Measurements from ENCODE around the gene LELP1.
"Not testable (repeated sequence)": the region's sequence is repeated elsewhere in the genome, so short reads cannot be mapped to it uniquely, and the experiment has no call there.

LELP1 gene

GRCh38 chr1:153203130-153203529, at the start of gene LELP1:
LELP1 (plus strand) TSS chr1:153203430; CDS start chr1:153204708, 1,278 bp downstream.
- DNase-seq, result no peak

- DNase-seq, result no peak
Measured at GRCh38 chr1:153155541-153155940, 47.7 kb upstream of the LELP1 start.

DNA sequence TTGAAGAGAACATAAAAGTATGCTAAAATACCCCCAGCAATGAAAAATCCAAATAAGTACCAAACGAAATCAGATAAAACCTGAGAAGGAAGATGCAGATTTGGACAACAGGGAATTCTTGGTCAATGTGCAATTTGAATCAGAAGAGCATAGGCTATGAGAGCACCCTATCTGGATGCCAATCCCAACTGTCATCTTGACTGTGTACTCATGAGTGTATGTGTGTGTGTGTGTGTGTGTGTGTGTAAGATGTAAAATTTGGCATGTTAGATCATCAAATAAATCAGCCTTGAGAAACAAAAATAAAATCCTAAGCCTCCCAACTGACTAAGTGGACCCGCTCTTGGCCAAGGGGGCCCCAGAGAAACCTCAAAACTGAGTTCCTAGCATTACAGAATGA, 34.5 kb upstream of the LELP1 start:
- no peak for DNase-seq

DNA sequence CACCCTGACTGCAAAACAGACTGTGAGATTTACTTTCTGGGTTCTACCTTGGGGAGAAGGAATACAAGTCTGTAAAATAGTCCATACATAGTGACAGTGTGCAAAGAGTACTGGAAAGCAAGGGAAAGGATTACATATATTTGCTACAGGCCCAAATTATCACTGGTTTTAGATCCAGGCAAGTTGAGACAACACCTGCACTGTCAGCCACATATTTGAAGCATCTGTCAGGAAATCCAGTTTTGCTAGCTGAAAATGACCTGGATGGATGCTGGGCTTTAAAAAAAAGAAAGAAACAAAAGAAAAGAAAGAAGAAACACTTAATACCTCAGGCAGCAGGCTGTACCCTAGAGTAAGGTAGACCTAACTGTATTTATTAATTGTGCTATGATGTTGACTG, 28.6 kb upstream of the LELP1 start:
- DNase-seq, result no peak

GRCh38 chr1:153178922-153179321, 24.3 kb upstream of the LELP1 start:
- DNase-seq, result no peak

GRCh38 chr1:153180556-153180955, 22.7 kb upstream of the LELP1 start:
- DNase-seq, result no peak

DNA sequence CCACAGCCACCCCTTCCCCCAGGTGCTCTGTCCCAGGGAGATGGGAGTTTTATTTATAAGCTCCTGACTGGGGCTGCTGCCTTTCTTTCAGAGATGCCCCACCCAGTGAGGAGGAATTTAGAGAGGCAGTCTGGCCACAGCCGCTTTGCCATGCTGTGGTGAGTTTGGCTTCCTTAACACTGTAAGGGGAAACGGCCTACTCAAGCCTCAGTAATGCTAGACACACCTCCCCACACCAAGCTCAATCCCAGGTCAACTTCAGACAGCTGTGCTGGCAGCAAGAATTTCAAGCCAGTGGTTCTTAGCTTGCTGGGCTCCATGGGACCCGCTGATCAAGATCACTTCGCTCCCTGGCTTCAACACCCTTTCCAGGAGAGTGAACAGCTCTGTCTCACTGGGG, 14.9 kb upstream of the LELP1 start:
- not testable (repeated sequence) for DNase-seq

- no peak for DNase-seq
Measured at GRCh38 chr1:153190373-153190772, 12.9 kb upstream of the LELP1 start.

GRCh38 chr1:153192697-153193096, 10.5 kb upstream of the LELP1 start:
- DNase-seq, result no peak

GRCh38 chr1:153194331-153195050, 8.7 kb upstream of the LELP1 start:
- no peak for DNase-seq

DNA sequence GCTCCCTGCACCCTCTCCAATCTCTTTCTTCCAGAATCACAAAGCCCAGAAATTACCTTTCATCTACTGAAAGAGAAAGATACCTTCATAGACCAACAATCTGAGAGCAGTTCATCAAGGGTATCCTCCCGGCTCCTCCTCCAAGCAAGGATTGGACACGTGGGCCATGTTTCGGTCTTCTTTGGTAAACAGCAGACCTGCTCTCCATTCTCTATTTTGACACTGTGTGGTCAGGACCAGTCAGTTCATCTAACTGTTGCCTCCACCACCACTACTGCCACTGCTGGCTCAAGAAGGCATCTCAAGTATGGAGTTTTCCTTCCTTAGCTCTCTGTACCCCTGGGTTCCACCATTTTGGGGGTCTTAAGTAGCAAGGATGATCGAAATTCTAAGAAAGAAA, 8.0 kb upstream of the LELP1 start:
- no peak for DNase-seq

DNA sequence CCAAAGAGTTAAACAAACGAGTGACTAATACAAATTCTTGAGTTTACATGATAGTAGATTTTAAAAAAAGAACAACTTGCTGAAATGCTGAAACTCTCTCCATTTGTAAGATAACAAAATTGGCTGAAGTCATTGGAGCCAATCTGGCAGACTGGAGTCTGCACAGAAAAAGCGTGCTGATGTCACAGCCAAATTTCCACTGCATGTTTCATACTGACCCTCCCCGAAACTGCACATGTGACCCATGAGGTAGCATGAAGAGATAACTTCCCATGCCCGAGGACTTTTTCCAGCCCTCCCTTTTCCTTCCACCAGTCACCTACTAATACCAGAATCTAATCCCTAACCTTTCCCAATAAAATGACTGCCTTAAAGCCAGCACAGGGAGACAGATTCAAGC, 1.2 kb upstream of the LELP1 start:
- no peak for DNase-seq

DNA sequence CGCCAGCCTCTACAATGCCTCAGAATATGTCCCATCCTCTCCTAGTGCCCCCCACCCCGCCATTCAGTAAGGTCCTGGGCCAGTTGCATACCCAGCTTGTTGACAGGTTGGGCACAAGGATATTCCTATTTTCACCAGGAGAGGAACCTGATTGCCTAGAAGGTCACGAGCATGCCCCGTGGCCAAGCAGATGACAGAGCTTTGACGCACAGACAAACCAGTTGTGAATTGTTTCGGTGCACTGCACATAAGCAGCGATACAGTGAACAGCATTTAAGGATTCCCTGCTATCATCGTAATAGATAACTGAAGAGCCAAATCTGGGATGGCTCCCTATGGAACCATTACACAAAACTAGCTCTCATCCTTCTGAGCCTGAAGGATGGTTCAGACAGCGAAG, 3.4 kb downstream of the LELP1 start:
- no peak for DNase-seq

DNA sequence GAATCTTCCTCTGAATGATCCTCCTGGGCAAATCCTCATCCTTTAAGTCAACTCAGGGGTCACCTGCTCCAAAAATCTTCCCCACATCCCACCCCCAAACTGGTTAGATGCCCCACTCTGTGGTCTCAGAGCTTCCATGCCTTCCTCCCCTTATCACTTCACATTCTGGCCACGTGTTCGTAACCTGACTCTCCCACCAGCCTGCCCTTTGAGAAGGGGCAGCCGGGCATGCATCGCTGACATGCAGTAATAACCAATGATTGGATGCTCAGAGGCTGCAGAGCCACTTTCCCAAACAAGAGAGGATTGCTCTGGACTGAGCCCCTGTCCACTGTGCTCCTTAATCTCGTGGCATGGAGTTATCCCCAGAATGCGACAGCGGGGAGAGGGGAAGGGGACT, 7.0 kb downstream of the LELP1 start:
- no peak for DNase-seq

DNA sequence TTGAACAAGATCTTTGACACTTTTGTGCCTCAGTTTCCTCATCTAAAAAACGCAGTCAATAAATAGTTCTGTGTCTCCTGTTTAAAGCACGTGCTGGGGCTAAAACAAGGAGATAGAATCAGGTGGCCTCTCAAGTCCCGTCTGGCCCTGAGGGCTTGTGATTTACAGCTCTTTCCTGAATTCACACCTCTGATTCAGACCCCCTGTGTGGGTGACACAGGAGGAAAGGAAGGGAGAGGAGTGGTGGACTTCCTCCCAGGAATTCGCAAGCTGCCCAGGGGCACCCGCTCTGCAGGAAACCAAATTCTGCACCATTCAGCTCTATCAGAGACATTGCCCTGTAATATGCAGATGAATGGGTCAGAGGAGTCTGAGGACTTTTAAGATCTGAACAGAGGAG, 9.0 kb downstream of the LELP1 start:
- DNase-seq, result no peak

DNA sequence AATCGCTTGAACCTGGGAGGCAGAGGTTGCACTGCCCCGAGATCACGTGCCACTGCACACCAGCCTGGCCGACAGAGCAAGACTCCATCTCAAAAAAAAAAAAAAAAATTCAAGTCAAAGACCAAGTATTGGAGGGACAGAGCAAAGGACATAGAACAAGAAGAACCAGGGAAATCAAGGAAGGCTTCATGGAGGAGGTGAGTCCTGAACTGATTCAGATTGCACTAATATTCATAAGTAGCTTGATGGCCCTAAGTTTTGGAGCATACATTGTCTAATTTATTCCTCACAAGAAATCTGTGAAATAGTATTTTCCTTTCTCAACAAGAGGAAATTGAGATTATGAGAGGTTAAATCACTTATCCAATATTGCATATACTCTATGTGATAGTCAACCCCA, 10.3 kb downstream of the LELP1 start:
- no peak for DNase-seq

DNA sequence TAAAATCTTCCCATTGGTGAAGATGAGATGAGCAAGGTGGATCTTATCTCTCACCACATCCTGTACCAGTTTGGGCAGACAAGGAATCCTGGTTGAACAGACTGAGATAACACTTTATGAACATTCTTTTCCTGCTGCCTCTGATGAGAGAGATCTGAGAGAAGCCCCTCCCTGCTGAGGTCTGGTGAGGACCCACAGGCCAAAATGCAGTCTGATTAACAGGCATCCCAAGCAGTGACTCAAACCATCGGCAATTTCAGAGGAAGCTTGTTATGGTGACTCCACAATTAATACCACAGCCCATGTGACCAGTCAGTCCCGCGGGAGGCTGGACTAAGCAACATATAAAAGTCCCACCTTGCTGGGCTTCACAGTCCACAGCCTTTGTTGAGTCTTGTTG, 14.0 kb downstream of the LELP1 start, which contains the start of gene PRR9:
Gene PRR9, plus strand, starts transcription at position 373 of the 400 bp plus-strand sequence. CDS start 561 bp downstream, outside the sequence.
- DNase-seq, result no peak

DNA sequence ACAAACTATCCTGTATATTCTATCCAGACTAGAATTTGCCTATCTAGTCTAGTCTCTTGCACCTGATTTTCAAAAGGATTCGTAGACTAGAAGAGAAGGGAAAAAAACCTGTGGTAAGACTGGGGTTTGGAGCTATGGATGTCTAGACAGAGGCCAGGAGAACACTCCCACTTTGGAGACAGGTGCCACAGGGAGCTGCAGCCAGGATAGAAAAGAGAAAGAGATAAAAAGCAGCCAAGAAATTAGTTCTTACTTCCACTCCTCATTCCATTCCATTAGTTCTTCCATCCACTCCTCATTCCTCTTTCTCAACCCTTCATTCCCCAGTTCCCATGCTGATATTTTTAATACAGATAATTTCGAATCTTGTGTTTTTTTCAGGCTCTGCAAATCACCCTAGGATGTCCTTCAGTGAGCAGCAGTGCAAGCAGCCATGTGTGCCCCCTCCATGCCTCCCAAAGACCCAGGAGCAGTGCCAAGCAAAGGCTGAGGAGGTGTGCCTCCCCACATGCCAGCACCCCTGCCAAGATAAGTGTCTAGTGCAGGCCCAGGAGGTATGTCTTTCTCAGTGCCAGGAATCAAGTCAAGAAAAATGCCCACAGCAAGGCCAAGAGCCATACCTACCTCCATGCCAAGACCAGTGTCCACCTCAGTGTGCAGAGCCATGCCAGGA, 14.7 kb downstream of the LELP1 start:
- no peak for DNase-seq

GRCh38 chr1:153220606-153221303, 17.5 kb downstream of the LELP1 start:
- no peak for DNase-seq

GRCh38 chr1:153223040-153223891, 20.0 kb downstream of the LELP1 start:
- DNase-seq, result peak; percentile 23

DNA sequence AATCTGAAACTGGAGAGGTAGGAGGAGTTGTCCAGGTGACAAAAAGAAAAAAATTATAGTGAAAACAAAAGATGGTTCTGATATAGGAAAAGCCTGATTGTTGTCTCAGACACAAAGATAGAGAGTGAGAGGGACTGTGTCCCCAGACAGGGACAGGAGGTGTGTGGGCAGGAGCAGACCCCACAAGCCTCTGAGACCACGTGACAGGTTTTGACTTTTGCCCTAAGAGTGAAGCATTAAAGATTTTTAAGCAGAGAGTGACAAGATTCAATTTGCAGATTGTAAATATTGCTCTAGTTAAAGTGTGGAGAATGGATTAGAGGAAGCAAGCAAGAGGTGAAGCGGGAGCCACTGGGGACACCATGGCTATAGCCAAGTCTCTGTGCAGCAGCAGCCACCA, 24.6 kb downstream of the LELP1 start:
- no peak for DNase-seq

GRCh38 chr1:153228491-153228890, 25.3 kb downstream of the LELP1 start:
- no peak for DNase-seq
